ENCODE results near the gene SIK2.

DNA sequence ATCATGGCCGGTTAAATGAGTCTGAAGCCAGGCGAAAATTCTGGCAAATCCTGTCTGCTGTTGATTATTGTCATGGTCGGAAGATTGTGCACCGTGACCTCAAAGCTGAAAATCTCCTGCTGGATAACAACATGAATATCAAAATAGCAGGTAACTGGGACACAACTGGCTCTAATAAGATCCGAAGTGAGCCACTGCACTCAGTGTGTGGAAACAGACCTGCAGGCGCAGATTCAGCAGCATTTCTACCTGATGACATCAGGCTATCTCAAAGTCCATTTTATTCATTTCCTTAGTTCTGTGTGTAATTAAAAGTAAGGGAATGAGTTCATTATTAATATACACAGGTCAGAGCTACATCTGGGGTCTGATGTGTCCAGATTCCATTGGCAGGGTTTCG lies 85.8 kb downstream of the SIK2 start:
- no peak for TF ChIP-seq EZH2 (IDR thresholded peaks at IDR 0.05; ENCODE audit: borderline replicate concordance, insufficient read depth, low read depth, low read length, poor library complexity, severe bottlenecking)
- TF ChIP-seq, protein P1, sequence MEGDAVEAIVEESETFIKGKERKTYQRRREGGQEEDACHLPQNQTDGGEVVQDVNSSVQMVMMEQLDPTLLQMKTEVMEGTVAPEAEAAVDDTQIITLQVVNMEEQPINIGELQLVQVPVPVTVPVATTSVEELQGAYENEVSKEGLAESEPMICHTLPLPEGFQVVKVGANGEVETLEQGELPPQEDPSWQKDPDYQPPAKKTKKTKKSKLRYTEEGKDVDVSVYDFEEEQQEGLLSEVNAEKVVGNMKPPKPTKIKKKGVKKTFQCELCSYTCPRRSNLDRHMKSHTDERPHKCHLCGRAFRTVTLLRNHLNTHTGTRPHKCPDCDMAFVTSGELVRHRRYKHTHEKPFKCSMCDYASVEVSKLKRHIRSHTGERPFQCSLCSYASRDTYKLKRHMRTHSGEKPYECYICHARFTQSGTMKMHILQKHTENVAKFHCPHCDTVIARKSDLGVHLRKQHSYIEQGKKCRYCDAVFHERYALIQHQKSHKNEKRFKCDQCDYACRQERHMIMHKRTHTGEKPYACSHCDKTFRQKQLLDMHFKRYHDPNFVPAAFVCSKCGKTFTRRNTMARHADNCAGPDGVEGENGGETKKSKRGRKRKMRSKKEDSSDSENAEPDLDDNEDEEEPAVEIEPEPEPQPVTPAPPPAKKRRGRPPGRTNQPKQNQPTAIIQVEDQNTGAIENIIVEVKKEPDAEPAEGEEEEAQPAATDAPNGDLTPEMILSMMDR (IDR thresholded peaks at IDR 0.05), result no peak
